ENCODE results near the gene LRP3. TPM values are rescaled to one million over a fixed set of nuclear protein-coding genes. Genes with fewer than 3 reads are reported as not detected.

LRP3 gene
- total RNA-seq, 1 experiment from 2014 or later: 29.0 TPM

GRCh38 chr19:33251076-33251475 lies 56.9 kb downstream of the LRP3 start:
- Histone ChIP-seq H3K27me3 (ENCODE audit: insufficient read depth, low read length) (no peaks in the 10 kb centered on the region), H3K4me1 (ENCODE audit: control insufficient read depth in 1 of 2, insufficient read depth in 2 of 2, low read length in 2 of 2) (peaks cover 10 to 15% of the 10 kb centered on the region in 2 experiments; a peak in 3 of 4 replicates), H2AFZ (ENCODE audit: low read depth, low read length, poor library complexity, severe bottlenecking) (no peak overlapping the region), H3K4me3 (replicated peaks in 1 of 2; ENCODE audit: low read depth in 1 of 2, low read length in 2 of 2) (no peak overlapping the region), H3K9ac (ENCODE audit: low read length) (no peak overlapping the region), H4K20me1 (ENCODE audit: insufficient read depth) (no peaks in the 10 kb centered on the region), H3K27ac (ENCODE audit: low read depth, low read length) (no peak overlapping the region), H3K79me2 (ENCODE audit: insufficient read depth, low read length) (no peaks in the 10 kb centered on the region), H3K9me3 (ENCODE audit: control insufficient read depth in 1 of 2, insufficient read depth in 1 of 2, low read depth in 1 of 2, low read length in 2 of 2) (peaks cover under 1 to 4% of the 10 kb centered on the region in 2 experiments; a peak in 2 of 4 replicates), H3K9me2 (ENCODE audit: insufficient read depth) (no peaks in the 10 kb centered on the region), H3K4me2 (ENCODE audit: low read length) (no peak overlapping the region), H3K36me3 (ENCODE audit: control insufficient read depth in 1 of 2, insufficient read depth in 2 of 2, low read length in 2 of 2) (no peaks in the 10 kb centered on the region)
- CTCF ChIA-PET: no interaction called here
- TF ChIP-seq TCF7L2 (IDR thresholded peaks at IDR 0.05; ENCODE audit: borderline replicate concordance, extremely low read depth, insufficient read depth, insufficient read length): no peak
- TF ChIP-seq CTCF (IDR thresholded peaks at IDR 0.05 in 2 of 3, conservative IDR thresholded peaks at IDR 0.05 in 1 of 3; ENCODE audit: borderline replicate concordance in 1 of 3, insufficient read depth in 1 of 3, low read depth in 2 of 3, low read length in 2 of 3): no peak
- TF ChIP-seq JUND (IDR thresholded peaks at IDR 0.05): no peak
- no peak for TF ChIP-seq ZFX (IDR thresholded peaks at IDR 0.05)
- no TSS peak for BruUV-seq (replicated peaks)
- ATAC-seq (no peak), DNase-seq (ENCODE audit: low read depth, low spot score) (no peak)
- RAD21 ChIA-PET (ENCODE audit: low non-redundant PET in 1 of 2, low total read pairs in 2 of 2, uncharacterized antibody in 2 of 2, unreplicated experiment in 2 of 2): no interaction called here
- POLR2A ChIA-PET: no interaction called here
- intact Hi-C loops (cut with micrococcal nuclease): no loop called here

- Histone ChIP-seq H3K79me2 (ENCODE audit: insufficient read depth, low read length) (no peaks in the 10 kb centered on the region), H3K4me1 (ENCODE audit: control insufficient read depth in 1 of 2, insufficient read depth in 2 of 2, low read length in 2 of 2) (peaks cover 10 to 15% of the 10 kb centered on the region in 2 experiments; a peak in 3 of 4 replicates), H3K9ac (ENCODE audit: low read length) (no peak overlapping the region), H3K36me3 (ENCODE audit: control insufficient read depth in 1 of 2, insufficient read depth in 2 of 2, low read length in 2 of 2) (no peaks in the 10 kb centered on the region), H3K4me2 (ENCODE audit: low read length) (no peak overlapping the region), H2AFZ (ENCODE audit: low read depth, low read length, poor library complexity, severe bottlenecking) (no peak overlapping the region), H3K27ac (ENCODE audit: low read depth, low read length) (no peak overlapping the region), H3K9me2 (ENCODE audit: insufficient read depth) (no peaks in the 10 kb centered on the region), H3K9me3 (ENCODE audit: control insufficient read depth in 1 of 2, insufficient read depth in 1 of 2, low read depth in 1 of 2, low read length in 2 of 2) (no peaks in the 10 kb centered on the region), H4K20me1 (ENCODE audit: insufficient read depth) (no peaks in the 10 kb centered on the region), H3K4me3 (replicated peaks in 1 of 2; ENCODE audit: low read depth in 1 of 2, low read length in 2 of 2) (no peak overlapping the region), H3K27me3 (ENCODE audit: insufficient read depth, low read length) (no peaks in the 10 kb centered on the region)
- ChIA-PET CTCF (no interaction called here), POLR2A (no interaction called here), RAD21 (ENCODE audit: low non-redundant PET in 1 of 2, low total read pairs in 2 of 2, uncharacterized antibody in 2 of 2, unreplicated experiment in 2 of 2) (no interaction called here)
- BruUV-seq (replicated peaks): no TSS peak
- DNase-seq (ENCODE audit: low read depth, low spot score) (no peak), ATAC-seq (no peak)
- intact Hi-C loops (cut with micrococcal nuclease): no loop called here
- no peak for TF ChIP-seq EGR1 (IDR thresholded peaks at IDR 0.05; ENCODE audit: low read depth)
- TF ChIP-seq ATF3 (IDR thresholded peaks at IDR 0.05): no peak
- no peak for TF ChIP-seq CTCF (IDR thresholded peaks at IDR 0.05 in 2 of 3, conservative IDR thresholded peaks at IDR 0.05 in 1 of 3; ENCODE audit: borderline replicate concordance in 1 of 3, insufficient read depth in 1 of 3, low read depth in 2 of 3, low read length in 2 of 3)
- no peak for TF ChIP-seq MAX (IDR thresholded peaks at IDR 0.05)
- no peak for TF ChIP-seq SP1 (IDR thresholded peaks at IDR 0.05; ENCODE audit: low read depth)
- TF ChIP-seq REST (IDR thresholded peaks at IDR 0.05; ENCODE audit: low read depth): no peak
- no peak for TF ChIP-seq SRF (IDR thresholded peaks at IDR 0.05; ENCODE audit: low read depth)
- no peak for TF ChIP-seq YY1 (IDR thresholded peaks at IDR 0.05; ENCODE audit: extremely low read depth, insufficient replicate concordance, low read depth, low read length)
These were observed 57.5 kb downstream of the LRP3 start for GRCh38 chr19:33251526-33252090.

All from HCT116 (cell line).